WTC11 (cell line): ENCODE measurements around the gene PLEKHA6. TPM values are rescaled to one million over a fixed set of nuclear protein-coding genes. Genes with fewer than 3 reads are reported as not detected.

Source experiments
- ATAC-seq: fragments of 200-7000 bp; cut with Tn5 transposase; 2 replicates; pipeline ENCODE4 v1.10.0; 2021; ENCODE audit warnings: mild to moderate bottlenecking, moderate library complexity
- CTCF ChIA-PET: fragments of 300-600 bp; sonication (Branson Sonifier 250); formaldehyde crosslinking; loops from one replicate; lab custom pipeline; 2021; ENCODE audit warnings: antibody characterized with exemption; lab: Charles Lee
- POLR2A ChIA-PET: fragments of 350-600 bp; sonication (Branson Sonifier 250); formaldehyde crosslinking; loops from one replicate; lab custom pipeline; 2021; ENCODE audit warnings: antibody characterized with exemption; lab: Charles Lee
- DNase-seq: peaks from one replicate; pipeline ENCODE4 v3.0.0; 2021; ENCODE audit warnings: low spot score
- H3K27ac Mint-ChIP-seq: 2 replicates; pipeline ENCODE4 v1.8.0; 2021; ENCODE audit warnings: mixed read lengths
- H3K27me3 Mint-ChIP-seq: 2 replicates; pipeline ENCODE4 v1.8.0; 2021; ENCODE audit warnings: low read depth, mild to moderate bottlenecking, moderate library complexity, mixed read lengths
- H3K36me3 Mint-ChIP-seq: 2 replicates; pipeline ENCODE4 v1.8.0; 2021; ENCODE audit warnings: mixed read lengths
- H3K4me1 Mint-ChIP-seq: 2 replicates; pipeline ENCODE4 v1.8.0; 2022; ENCODE audit warnings: mixed read lengths
- H3K4me3 Mint-ChIP-seq: 2 replicates; pipeline ENCODE4 v1.8.0; 2021; ENCODE audit warnings: mild to moderate bottlenecking, moderate library complexity, mixed read lengths
- H3K9me3 Mint-ChIP-seq: 2 replicates; pipeline ENCODE4 v1.8.0; 2021; ENCODE audit warnings: mixed read lengths
- AR ChIP-seq: fragments of 250-450 bp; sonication (Bioruptor Pico); IDR thresholded peaks from 2 replicates; pipeline ENCODE4 v1.9.0; 2021; ENCODE audit warnings: mild to moderate bottlenecking
- ARID4B ChIP-seq: sonication (generic); formaldehyde crosslinking; IDR thresholded peaks from 2 replicates; pipeline ENCODE4 v1.8.0; 2023; ENCODE audit warnings: missing genetic modification reagents, mild to moderate bottlenecking, borderline replicate concordance
- CBFB ChIP-seq: sonication (generic); formaldehyde crosslinking; IDR thresholded peaks from 2 replicates; pipeline ENCODE4 v1.8.1; 2022; ENCODE audit warnings: mild to moderate bottlenecking, low read depth, missing genetic modification reagents
- CREB1 ChIP-seq: sonication (generic); formaldehyde crosslinking; IDR thresholded peaks from 2 replicates; pipeline ENCODE4 v1.8.0; 2023; ENCODE audit warnings: mild to moderate bottlenecking, missing genetic modification reagents
- CREM ChIP-seq: sonication (generic); formaldehyde crosslinking; IDR thresholded peaks from 2 replicates; pipeline ENCODE4 v1.8.1; 2022; ENCODE audit warnings: mild to moderate bottlenecking, missing genetic modification reagents, moderate library complexity
- ELF4 ChIP-seq: sonication (generic); formaldehyde crosslinking; IDR thresholded peaks from 2 replicates; pipeline ENCODE4 v1.8.1; 2022; ENCODE audit warnings: low read depth, mild to moderate bottlenecking, moderate library complexity, missing genetic modification reagents
- ERG ChIP-seq: fragments of 250-450 bp; sonication (Bioruptor Pico); IDR thresholded peaks from 2 replicates; pipeline ENCODE4 v1.8.0; 2021; ENCODE audit warnings: mild to moderate bottlenecking
- HMGA2 ChIP-seq: fragments of 250-450 bp; sonication (Bioruptor Pico); IDR thresholded peaks from 2 replicates; pipeline ENCODE4 v1.4.0; 2021; ENCODE audit warnings: mild to moderate bottlenecking, moderate library complexity
- IRF1 ChIP-seq: sonication (generic); formaldehyde crosslinking; IDR thresholded peaks from 2 replicates; pipeline ENCODE4 v1.8.0; 2023; ENCODE audit warnings: missing genetic modification reagents
- MLX ChIP-seq: sonication (generic); formaldehyde crosslinking; IDR thresholded peaks from 2 replicates; pipeline ENCODE4 v1.8.1; 2023; ENCODE audit warnings: mild to moderate bottlenecking, missing genetic modification reagents, moderate library complexity
- MXD4 ChIP-seq: fragments of 250-450 bp; sonication (Bioruptor Pico); IDR thresholded peaks from 2 replicates; pipeline ENCODE4 v1.8.0; 2021; ENCODE audit warnings: mild to moderate bottlenecking, moderate library complexity, borderline replicate concordance
- NFE2L1 ChIP-seq: sonication (generic); formaldehyde crosslinking; IDR thresholded peaks from 2 replicates; pipeline ENCODE4 v1.8.1; 2023; ENCODE audit warnings: missing genetic modification reagents
- NR2C2 ChIP-seq: sonication (generic); formaldehyde crosslinking; IDR thresholded peaks from 2 replicates; pipeline ENCODE4 v1.8.0; 2022; ENCODE audit warnings: mild to moderate bottlenecking, missing genetic modification reagents
- RELA ChIP-seq: sonication (generic); formaldehyde crosslinking; IDR thresholded peaks from 2 replicates; pipeline ENCODE4 v1.8.1; 2022; ENCODE audit warnings: missing genetic modification reagents, mild to moderate bottlenecking, borderline replicate concordance
- RORB ChIP-seq: fragments of 250-450 bp; sonication (Bioruptor Pico); IDR thresholded peaks from 2 replicates; pipeline ENCODE4 v1.9.0; 2021; ENCODE audit warnings: mild to moderate bottlenecking
- SMAD3 ChIP-seq: sonication (generic); formaldehyde crosslinking; IDR thresholded peaks from 2 replicates; pipeline ENCODE4 v1.8.0; 2022; ENCODE audit warnings: missing genetic modification reagents, mild to moderate bottlenecking, borderline replicate concordance
- SOX15 ChIP-seq: fragments of 250-450 bp; sonication (Bioruptor Pico); IDR thresholded peaks from 2 replicates; pipeline ENCODE4 v1.9.0; 2021; ENCODE audit warnings: mild to moderate bottlenecking
- SP1 ChIP-seq: sonication (generic); formaldehyde crosslinking; conservative IDR thresholded peaks from 2 replicates; pipeline ENCODE4 v1.8.1; 2022; ENCODE audit warnings: missing genetic modification reagents
- TP53 ChIP-seq: sonication (generic); formaldehyde crosslinking; IDR thresholded peaks from 2 replicates; pipeline ENCODE4 v1.8.1; 2023; ENCODE audit warnings: mild to moderate bottlenecking, missing genetic modification reagents
- USF2 ChIP-seq: sonication (generic); formaldehyde crosslinking; IDR thresholded peaks from 2 replicates; pipeline ENCODE4 v1.8.1; 2023; ENCODE audit warnings: mild to moderate bottlenecking, missing genetic modification reagents, moderate library complexity
- ZBTB21 ChIP-seq: sonication (generic); formaldehyde crosslinking; IDR thresholded peaks from 2 replicates; pipeline ENCODE4 v1.8.1; 2023; ENCODE audit warnings: mild to moderate bottlenecking, missing genetic modification reagents, borderline replicate concordance
- ZNF121 ChIP-seq: sonication (generic); formaldehyde crosslinking; IDR thresholded peaks from 2 replicates; pipeline ENCODE4 v1.8.0; 2023; ENCODE audit warnings: missing genetic modification reagents
- ZNF263 ChIP-seq: sonication (generic); formaldehyde crosslinking; IDR thresholded peaks from 2 replicates; pipeline ENCODE4 v1.8.1; 2022; ENCODE audit warnings: low read depth, mild to moderate bottlenecking, moderate library complexity, missing genetic modification reagents
- ZNF671 ChIP-seq: fragments of 250-450 bp; sonication (Bioruptor Pico); IDR thresholded peaks from 2 replicates; pipeline ENCODE4 v1.8.0; 2021; ENCODE audit warnings: mild to moderate bottlenecking
- total RNA-seq: library from RNA; stranded (reverse); gene quantifications from 3 replicates; pipeline ENCODE4 v1.2.3, GENCODE V29; 2021

PLEKHA6 gene
- total RNA-seq, 1 experiment from 2014 or later, result 11.6 TPM

GRCh38 chr1:204404629-204405028 is 44.9 kb upstream of the PLEKHA6 start (continued):
- TF ChIP-seq IRF1 (CRISPR knock-in tag), result no peak
- no peak for TF ChIP-seq MLX (CRISPR knock-in tag)
- TF ChIP-seq USF2 (CRISPR knock-in tag), result no peak
- TF ChIP-seq AR (CRISPR knock-in tag), result no peak
- no peak for TF ChIP-seq CREB1 (CRISPR knock-in tag)
- TF ChIP-seq, all 79 proteins: peak for 0

- Mint-ChIP-seq H3K4me1 (peaks cover 4% of the 10 kb centered on the region), H3K9me3 (no peaks in the 10 kb centered on the region), H3K4me3 (no peak overlapping the region), H3K36me3 (peaks cover 24% of the 10 kb centered on the region), H3K27me3 (no peaks in the 10 kb centered on the region), H3K27ac (no peak overlapping the region)
- POLR2A ChIA-PET, result no interaction called here
- ATAC-seq (no peak), DNase-seq (no peak)
- CTCF ChIA-PET, result no interaction called here
- TF ChIP-seq USF2 (CRISPR knock-in tag) (no peak), NR2C2 (no peak), SP1 (CRISPR knock-in tag) (no peak), ZNF121 (CRISPR knock-in tag) (peak; percentile 62; the same call in 1 of the 2 replicates)
- TF ChIP-seq, all 79 proteins: peak for 1
Observed at GRCh38 chr1:204402391-204402790, 42.7 kb upstream of the PLEKHA6 start.

GRCh38 chr1:204401730-204402129 is 42.0 kb upstream of the PLEKHA6 start:
- Mint-ChIP-seq H3K4me1 (no peaks in the 10 kb centered on the region), H3K27ac (no peak overlapping the region), H3K27me3 (no peaks in the 10 kb centered on the region), H3K36me3 (peaks cover 24% of the 10 kb centered on the region), H3K9me3 (no peaks in the 10 kb centered on the region), H3K4me3 (no peak overlapping the region)
- no peak for ATAC-seq
- ChIA-PET POLR2A (no interaction called here), CTCF (no interaction called here)
- DNase-seq, result no peak
- no peak for TF ChIP-seq ZNF671
- no peak for TF ChIP-seq SOX15 (CRISPR knock-in tag)
- no peak for TF ChIP-seq RELA (CRISPR knock-in tag)
- no peak for TF ChIP-seq NFE2L1
- TF ChIP-seq SP1 (CRISPR knock-in tag), result no peak
- TF ChIP-seq ELF4 (CRISPR knock-in tag), result no peak
- no peak for TF ChIP-seq MXD4 (CRISPR knock-in tag)
- TF ChIP-seq ZNF263 (CRISPR knock-in tag), result no peak
- no peak for TF ChIP-seq ARID4B
- no peak for TF ChIP-seq TP53 (CRISPR knock-in tag)
- no peak for TF ChIP-seq ZBTB21 (CRISPR knock-in tag)
- TF ChIP-seq SMAD3 (CRISPR knock-in tag), result no peak
- no peak for TF ChIP-seq HMGA2
- TF ChIP-seq CBFB (CRISPR knock-in tag), result no peak
- no peak for TF ChIP-seq ERG
- no peak for TF ChIP-seq CREM (CRISPR knock-in tag)
- no peak for TF ChIP-seq RORB (CRISPR knock-in tag)
